KMS-11 (cell line): ENCODE measurements around the gene NTRK2.

Experiments used
- H2AFZ ChIP-seq: fragments of 200-600 bp; sonication (generic); 2 replicates; pipeline ENCODE4 v1.6.1; 2016; ENCODE audit warnings: antibody characterized with exemption, mixed run types, low read depth
- H3K27ac ChIP-seq: fragments of 200-600 bp; sonication (generic); 2 replicates; pipeline ENCODE4 v1.6.1; 2016; ENCODE audit warnings: mild to moderate bottlenecking, mixed run types
- H3K27me3 ChIP-seq: fragments of 200-600 bp; sonication (generic); 2 replicates; pipeline ENCODE4 v1.6.1; 2017; ENCODE audit warnings: mild to moderate bottlenecking, low read depth, mixed run types, moderate library complexity; ENCODE audit not compliant: insufficient read depth
- H3K36me3 ChIP-seq: fragments of 200-600 bp; sonication (generic); 2 replicates; pipeline ENCODE4 v1.6.1; 2017; ENCODE audit warnings: mild to moderate bottlenecking, mixed run types; ENCODE audit not compliant: insufficient read depth
- H3K4me1 ChIP-seq: fragments of 200-600 bp; sonication (generic); 2 replicates; pipeline ENCODE4 v1.6.1; 2016; ENCODE audit warnings: mild to moderate bottlenecking, low read depth, mixed run types; ENCODE audit not compliant: poor library complexity, severe bottlenecking
- H3K4me2 ChIP-seq: fragments of 200-600 bp; sonication (generic); 2 replicates; pipeline ENCODE4 v1.7.0; 2016; ENCODE audit warnings: mild to moderate bottlenecking, mixed run types
- H3K4me3 ChIP-seq: fragments of 200-600 bp; sonication (generic); IDR thresholded peaks from 2 replicates; pipeline ENCODE4 v1.6.1; 2017; ENCODE audit warnings: low read depth, low read length, mixed read lengths; ENCODE audit not compliant: insufficient read depth
- H3K79me2 ChIP-seq: fragments of 200-600 bp; sonication (generic); 2 replicates; pipeline ENCODE4 v1.6.1; 2016; ENCODE audit warnings: low read depth, mixed run types; ENCODE audit not compliant: insufficient read depth
- H3K9ac ChIP-seq: fragments of 200-600 bp; sonication (generic); 2 replicates; pipeline ENCODE4 v1.6.1; 2016; ENCODE audit warnings: mild to moderate bottlenecking, mixed run types
- H4K20me1 ChIP-seq: fragments of 200-600 bp; sonication (generic); 2 replicates; pipeline ENCODE4 v1.6.1; 2016; ENCODE audit warnings: mild to moderate bottlenecking, mixed run types; ENCODE audit not compliant: insufficient read depth
- TF ChIP-seq, protein P1 (sequence below): fragments of 200-600 bp; sonication (generic); conservative IDR thresholded peaks from 2 replicates; pipeline ENCODE4 v1.6.1; 2017; ENCODE audit warnings: low read depth, mild to moderate bottlenecking, antibody characterized with exemption, low read length, moderate library complexity, mixed read lengths

Gene NTRK2

DNA sequence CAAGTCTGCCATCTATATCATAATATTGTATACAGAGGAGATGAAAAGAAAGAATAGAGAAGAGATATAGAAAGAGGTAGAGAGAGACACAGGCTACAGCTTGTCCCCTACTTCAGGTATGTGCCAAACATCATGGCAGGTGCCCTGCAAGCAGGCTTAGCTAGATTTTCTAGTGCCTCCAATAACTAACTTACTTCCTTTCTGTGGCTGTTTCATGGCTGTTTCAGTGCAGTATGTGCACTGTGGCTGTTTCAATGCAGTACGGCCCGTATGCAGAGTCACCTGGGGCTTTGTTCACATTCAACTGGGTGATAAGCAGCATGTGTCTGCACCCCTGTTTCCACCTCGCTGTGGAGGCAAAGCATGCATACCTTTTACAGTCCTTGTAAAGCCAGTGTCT, 327.2 kb downstream of the NTRK2 start:
- Histone ChIP-seq H3K4me2 (no peak overlapping the region), H3K27me3 (no peaks in the 10 kb centered on the region), H3K4me3 (no peak overlapping the region), H2AFZ (no peak overlapping the region), H3K4me1 (no peaks in the 10 kb centered on the region), H3K36me3 (no peaks in the 10 kb centered on the region), H3K79me2 (no peaks in the 10 kb centered on the region), H3K27ac (no peak overlapping the region), H3K9ac (no peak overlapping the region), H4K20me1 (no peaks in the 10 kb centered on the region)
- TF ChIP-seq, protein P1, sequence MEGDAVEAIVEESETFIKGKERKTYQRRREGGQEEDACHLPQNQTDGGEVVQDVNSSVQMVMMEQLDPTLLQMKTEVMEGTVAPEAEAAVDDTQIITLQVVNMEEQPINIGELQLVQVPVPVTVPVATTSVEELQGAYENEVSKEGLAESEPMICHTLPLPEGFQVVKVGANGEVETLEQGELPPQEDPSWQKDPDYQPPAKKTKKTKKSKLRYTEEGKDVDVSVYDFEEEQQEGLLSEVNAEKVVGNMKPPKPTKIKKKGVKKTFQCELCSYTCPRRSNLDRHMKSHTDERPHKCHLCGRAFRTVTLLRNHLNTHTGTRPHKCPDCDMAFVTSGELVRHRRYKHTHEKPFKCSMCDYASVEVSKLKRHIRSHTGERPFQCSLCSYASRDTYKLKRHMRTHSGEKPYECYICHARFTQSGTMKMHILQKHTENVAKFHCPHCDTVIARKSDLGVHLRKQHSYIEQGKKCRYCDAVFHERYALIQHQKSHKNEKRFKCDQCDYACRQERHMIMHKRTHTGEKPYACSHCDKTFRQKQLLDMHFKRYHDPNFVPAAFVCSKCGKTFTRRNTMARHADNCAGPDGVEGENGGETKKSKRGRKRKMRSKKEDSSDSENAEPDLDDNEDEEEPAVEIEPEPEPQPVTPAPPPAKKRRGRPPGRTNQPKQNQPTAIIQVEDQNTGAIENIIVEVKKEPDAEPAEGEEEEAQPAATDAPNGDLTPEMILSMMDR, result no peak

DNA sequence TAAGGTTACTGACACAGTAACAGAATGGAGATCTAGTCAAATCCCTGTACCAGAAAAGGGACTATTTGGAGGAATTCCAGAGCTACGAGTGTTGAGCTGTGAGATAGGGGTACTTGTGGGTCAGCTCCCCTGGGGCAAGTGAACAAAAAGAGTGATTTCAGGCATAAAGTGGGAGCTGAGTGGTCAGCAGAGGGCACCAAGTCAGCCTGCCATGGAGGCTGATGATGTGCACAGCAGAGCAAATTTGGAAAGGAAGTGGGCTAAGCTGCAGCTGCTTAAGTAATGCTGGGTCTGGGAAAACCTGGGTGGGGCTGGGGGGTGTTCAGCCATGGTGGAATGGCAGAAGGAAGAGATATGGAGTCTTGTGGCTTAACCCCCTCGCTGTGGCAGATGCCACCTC, 327.9 kb downstream of the NTRK2 start:
- TF ChIP-seq, protein P1, result no peak
- H4K20me1 ChIP-seq, result no peaks in the 10 kb centered on the region
- H3K36me3 ChIP-seq, result no peaks in the 10 kb centered on the region
- H3K27me3 ChIP-seq, result no peaks in the 10 kb centered on the region
- H3K27ac ChIP-seq, result no peak overlapping the region
- no peak overlapping the region for H3K9ac ChIP-seq
- no peaks in the 10 kb centered on the region for H3K79me2 ChIP-seq
- no peak overlapping the region for H3K4me2 ChIP-seq
- H3K4me1 ChIP-seq, result no peaks in the 10 kb centered on the region
- H3K4me3 ChIP-seq, result no peak overlapping the region
- no peak overlapping the region for H2AFZ ChIP-seq

DNA sequence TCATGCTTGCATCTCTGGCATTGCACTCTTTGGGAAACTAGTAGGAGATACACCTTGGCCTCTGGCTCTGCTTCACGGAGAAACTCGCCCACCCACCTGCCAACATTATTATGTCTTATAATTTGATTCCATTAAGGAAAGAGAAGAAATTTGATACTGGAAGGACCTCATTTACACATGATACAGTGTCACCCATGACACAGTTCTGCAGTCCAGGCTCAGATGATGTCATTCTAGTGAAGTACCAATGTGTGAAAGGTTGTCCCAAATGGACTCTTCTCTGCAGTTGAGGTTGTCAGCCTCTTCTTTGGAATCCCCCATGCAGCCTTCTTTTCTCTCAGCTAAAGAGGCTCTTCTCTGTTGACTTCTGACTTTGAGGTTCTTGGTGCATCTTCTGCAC, 329.1 kb downstream of the NTRK2 start:
- no peaks in the 10 kb centered on the region for H4K20me1 ChIP-seq
- H3K4me1 ChIP-seq, result no peaks in the 10 kb centered on the region
- H3K4me3 ChIP-seq, result no peak overlapping the region
- no peak overlapping the region for H3K9ac ChIP-seq
- H3K4me2 ChIP-seq, result no peak overlapping the region
- no peak overlapping the region for H3K27ac ChIP-seq
- TF ChIP-seq, protein P1, result no peak
- no peaks in the 10 kb centered on the region for H3K79me2 ChIP-seq
- H2AFZ ChIP-seq, result no peak overlapping the region
- no peaks in the 10 kb centered on the region for H3K36me3 ChIP-seq
- no peaks in the 10 kb centered on the region for H3K27me3 ChIP-seq

DNA sequence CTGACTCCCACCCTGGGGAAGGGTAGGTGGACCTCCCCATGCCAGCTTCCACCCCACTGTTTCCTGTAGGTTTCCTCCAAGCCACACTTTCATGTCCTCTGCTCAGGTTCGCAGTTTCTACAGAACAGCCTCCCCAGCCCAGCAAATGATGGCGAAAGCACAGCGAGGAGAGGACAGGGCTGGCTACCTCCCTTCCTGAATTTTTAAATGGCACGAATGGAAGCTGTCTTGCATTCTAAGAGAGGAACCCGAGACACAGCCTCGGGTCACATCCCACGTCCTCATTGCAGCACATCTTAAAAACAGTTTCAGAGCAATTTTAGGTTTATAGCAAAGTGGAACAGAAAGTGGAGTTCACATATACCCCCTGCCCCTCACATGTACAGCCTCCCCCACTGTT, 330.3 kb downstream of the NTRK2 start:
- no peak overlapping the region for H3K9ac ChIP-seq
- no peaks in the 10 kb centered on the region for H4K20me1 ChIP-seq
- no peaks in the 10 kb centered on the region for H3K79me2 ChIP-seq
- H3K27ac ChIP-seq, result no peak overlapping the region
- no peak overlapping the region for H3K4me3 ChIP-seq
- no peak overlapping the region for H3K4me2 ChIP-seq
- H3K27me3 ChIP-seq, result no peaks in the 10 kb centered on the region
- no peaks in the 10 kb centered on the region for H3K4me1 ChIP-seq
- H3K36me3 ChIP-seq, result no peaks in the 10 kb centered on the region
- H2AFZ ChIP-seq, result no peak overlapping the region
- TF ChIP-seq, protein P1, result no peak

DNA sequence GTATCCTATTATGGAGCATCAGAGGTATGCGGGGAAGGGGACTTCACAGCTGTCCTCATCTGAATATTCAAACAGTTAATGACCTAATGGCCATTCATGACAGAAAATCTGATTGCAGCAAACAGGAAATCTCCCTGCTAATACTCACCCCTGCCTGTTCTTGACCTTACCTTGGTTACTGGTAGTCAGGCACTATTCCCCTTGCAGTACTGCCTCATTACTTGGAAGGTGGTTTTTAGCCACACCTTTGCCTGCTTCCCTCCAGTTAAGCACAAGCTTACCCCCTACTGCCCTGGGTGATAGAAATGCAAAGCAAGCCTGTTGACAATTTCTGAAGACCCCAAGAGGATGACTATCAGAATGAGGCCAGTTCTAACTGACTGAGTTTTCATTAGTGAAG, 332.4 kb downstream of the NTRK2 start:
- Histone ChIP-seq H3K4me3 (no peak overlapping the region), H2AFZ (no peak overlapping the region), H4K20me1 (no peaks in the 10 kb centered on the region), H3K27ac (no peak overlapping the region), H3K4me2 (no peak overlapping the region), H3K27me3 (no peaks in the 10 kb centered on the region), H3K36me3 (no peaks in the 10 kb centered on the region), H3K4me1 (no peaks in the 10 kb centered on the region), H3K9ac (no peak overlapping the region), H3K79me2 (no peaks in the 10 kb centered on the region)
- TF ChIP-seq, protein P1, result no peak
